Measurements from ENCODE around the gene RPRD1B.

The RPRD1B gene

DNA sequence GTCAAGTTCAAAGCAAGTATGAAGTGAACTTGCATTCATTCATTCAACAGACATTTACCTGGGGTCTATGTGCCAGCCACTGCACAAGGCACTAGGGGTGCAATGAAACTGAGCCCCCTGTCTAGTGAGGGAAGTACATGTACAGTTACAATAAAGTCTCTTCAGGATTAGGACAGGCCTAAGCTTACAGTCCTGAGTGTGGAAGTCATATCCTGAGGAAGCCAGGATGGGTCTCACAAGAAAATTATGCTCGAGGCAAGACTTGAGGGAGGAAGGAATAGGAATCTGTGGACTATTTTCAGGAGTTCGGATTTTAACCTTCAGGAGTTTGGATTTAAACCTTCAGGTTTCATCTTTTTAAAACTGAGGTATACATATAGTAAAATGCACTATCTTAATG, 19.7 kb upstream of the RPRD1B start:
- Histone ChIP-seq H3K4me3 (ENCODE audit: low read depth, low read length) (no peak overlapping the region), H2AFZ (no peak overlapping the region), H3K9ac (no peak overlapping the region), H3K27ac (no peak overlapping the region), H3K9me3 (ENCODE audit: control insufficient read depth, low read length) (no peaks in the 10 kb centered on the region), H3K36me3 (ENCODE audit: control insufficient read depth, insufficient read depth, low read length) (no peaks in the 10 kb centered on the region), H3K4me2 (ENCODE audit: low read length) (no peak overlapping the region), H3K4me1 (no peaks in the 10 kb centered on the region), H3K79me2 (peaks cover 5% of the 10 kb centered on the region), H3K27me3 (ENCODE audit: control insufficient read depth, insufficient read depth, low read length) (no peaks in the 10 kb centered on the region)
- TF ChIP-seq, protein P1, sequence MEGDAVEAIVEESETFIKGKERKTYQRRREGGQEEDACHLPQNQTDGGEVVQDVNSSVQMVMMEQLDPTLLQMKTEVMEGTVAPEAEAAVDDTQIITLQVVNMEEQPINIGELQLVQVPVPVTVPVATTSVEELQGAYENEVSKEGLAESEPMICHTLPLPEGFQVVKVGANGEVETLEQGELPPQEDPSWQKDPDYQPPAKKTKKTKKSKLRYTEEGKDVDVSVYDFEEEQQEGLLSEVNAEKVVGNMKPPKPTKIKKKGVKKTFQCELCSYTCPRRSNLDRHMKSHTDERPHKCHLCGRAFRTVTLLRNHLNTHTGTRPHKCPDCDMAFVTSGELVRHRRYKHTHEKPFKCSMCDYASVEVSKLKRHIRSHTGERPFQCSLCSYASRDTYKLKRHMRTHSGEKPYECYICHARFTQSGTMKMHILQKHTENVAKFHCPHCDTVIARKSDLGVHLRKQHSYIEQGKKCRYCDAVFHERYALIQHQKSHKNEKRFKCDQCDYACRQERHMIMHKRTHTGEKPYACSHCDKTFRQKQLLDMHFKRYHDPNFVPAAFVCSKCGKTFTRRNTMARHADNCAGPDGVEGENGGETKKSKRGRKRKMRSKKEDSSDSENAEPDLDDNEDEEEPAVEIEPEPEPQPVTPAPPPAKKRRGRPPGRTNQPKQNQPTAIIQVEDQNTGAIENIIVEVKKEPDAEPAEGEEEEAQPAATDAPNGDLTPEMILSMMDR (IDR thresholded peaks at IDR 0.05) = no peak

DNA sequence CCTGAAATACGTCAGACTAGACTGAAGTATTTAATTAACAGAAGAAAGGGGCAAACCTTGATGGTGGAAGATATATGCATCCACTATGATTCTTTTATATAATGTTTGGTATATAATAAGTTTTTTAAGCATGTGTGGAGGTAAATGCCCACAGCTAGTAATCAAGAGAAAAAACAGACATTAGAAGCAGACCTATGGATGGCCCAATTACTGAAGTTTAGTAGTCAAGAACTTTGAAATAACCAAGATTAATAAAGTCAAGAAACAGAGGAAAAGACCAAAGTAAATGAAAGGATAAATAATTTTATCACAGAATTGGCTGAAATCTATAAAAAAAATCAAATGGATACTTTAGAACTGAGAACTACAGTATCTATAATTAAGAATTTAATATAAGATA, 15.6 kb upstream of the RPRD1B start:
- H3K4me2 ChIP-seq (ENCODE audit: low read length) = no peak overlapping the region
- H2AFZ ChIP-seq = no peak overlapping the region
- no peak overlapping the region for H3K4me3 ChIP-seq (ENCODE audit: low read depth, low read length)
- no peak overlapping the region for H3K27ac ChIP-seq
- H3K79me2 ChIP-seq = peaks cover 5% of the 10 kb centered on the region
- no peaks in the 10 kb centered on the region for H3K27me3 ChIP-seq (ENCODE audit: control insufficient read depth, insufficient read depth, low read length)
- H3K36me3 ChIP-seq (ENCODE audit: control insufficient read depth, insufficient read depth, low read length) = no peaks in the 10 kb centered on the region
- H3K9me3 ChIP-seq (ENCODE audit: control insufficient read depth, low read length) = no peaks in the 10 kb centered on the region
- no peak overlapping the region for H3K9ac ChIP-seq
- TF ChIP-seq, protein P1 (IDR thresholded peaks at IDR 0.05) = no peak
- H3K4me1 ChIP-seq = no peaks in the 10 kb centered on the region

DNA sequence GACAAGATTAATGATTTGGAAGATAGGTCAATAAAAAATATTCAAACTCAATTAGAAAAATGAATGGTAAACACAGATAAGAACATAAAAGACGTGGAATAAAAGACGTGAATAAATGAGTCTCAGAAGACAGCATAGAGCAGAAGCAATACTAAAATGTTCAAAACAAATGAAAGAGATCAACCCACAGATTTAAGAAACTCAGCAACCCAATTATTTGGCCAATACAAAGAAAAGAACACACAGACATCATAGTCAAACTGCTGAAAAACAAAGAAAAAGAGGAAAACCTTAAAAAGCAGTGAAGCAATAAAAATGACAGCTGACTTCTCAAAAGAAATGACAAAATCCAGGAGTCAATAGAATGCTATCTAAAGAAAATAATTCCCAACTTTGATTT, 15.2 kb upstream of the RPRD1B start:
- no peaks in the 10 kb centered on the region for H3K27me3 ChIP-seq (ENCODE audit: control insufficient read depth, insufficient read depth, low read length)
- peaks cover 5% of the 10 kb centered on the region for H3K79me2 ChIP-seq
- H3K4me3 ChIP-seq (ENCODE audit: low read depth, low read length) = no peak overlapping the region
- no peaks in the 10 kb centered on the region for H3K9me3 ChIP-seq (ENCODE audit: control insufficient read depth, low read length)
- H3K9ac ChIP-seq = no peak overlapping the region
- H3K4me1 ChIP-seq = no peaks in the 10 kb centered on the region
- H3K36me3 ChIP-seq (ENCODE audit: control insufficient read depth, insufficient read depth, low read length) = no peaks in the 10 kb centered on the region
- H3K4me2 ChIP-seq (ENCODE audit: low read length) = no peak overlapping the region
- no peak overlapping the region for H2AFZ ChIP-seq
- H3K27ac ChIP-seq = no peak overlapping the region
- TF ChIP-seq, protein P1 (IDR thresholded peaks at IDR 0.05) = no peak

DNA sequence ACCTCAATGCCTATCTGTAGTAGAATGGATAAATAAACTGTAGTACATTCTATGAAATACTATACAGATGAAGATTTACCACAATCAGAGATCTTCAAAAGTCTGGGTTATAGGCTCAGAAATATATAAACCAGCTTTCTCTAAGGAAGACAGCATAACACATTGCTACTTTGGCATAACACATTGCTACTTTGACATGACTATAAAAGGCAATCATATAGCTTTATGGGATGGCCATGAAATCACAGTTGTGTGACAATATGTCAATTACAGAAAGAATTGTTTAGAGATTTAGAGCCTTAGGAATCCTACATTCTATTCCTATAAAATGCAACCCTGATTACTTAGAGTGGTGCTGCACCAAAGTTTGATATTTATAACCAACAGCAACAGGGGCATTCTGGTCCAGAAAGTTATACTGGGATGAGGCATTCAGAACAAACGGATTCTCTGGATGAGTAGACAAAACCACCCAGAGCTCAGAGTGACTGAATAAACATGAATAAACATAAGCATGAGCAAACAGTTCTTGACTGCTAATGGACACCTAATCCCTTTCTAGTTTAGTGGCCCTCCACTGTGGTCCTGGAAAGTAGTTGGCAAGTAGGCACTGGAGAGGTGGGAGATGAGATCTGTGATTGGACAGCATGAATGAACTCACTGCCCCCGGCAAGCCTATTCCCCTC, 12.3 kb upstream of the RPRD1B start:
- no peaks in the 10 kb centered on the region for H3K9me3 ChIP-seq (ENCODE audit: control insufficient read depth, low read length)
- H3K79me2 ChIP-seq = peaks cover 13% of the 10 kb centered on the region
- H3K4me3 ChIP-seq (ENCODE audit: low read depth, low read length) = no peak overlapping the region
- TF ChIP-seq, protein P1 (IDR thresholded peaks at IDR 0.05) = no peak
- H3K36me3 ChIP-seq (ENCODE audit: control insufficient read depth, insufficient read depth, low read length) = no peaks in the 10 kb centered on the region
- no peak overlapping the region for H3K9ac ChIP-seq
- H3K4me2 ChIP-seq (ENCODE audit: low read length) = no peak overlapping the region
- no peaks in the 10 kb centered on the region for H3K4me1 ChIP-seq
- no peak overlapping the region for H2AFZ ChIP-seq
- H3K27me3 ChIP-seq (ENCODE audit: control insufficient read depth, insufficient read depth, low read length) = no peaks in the 10 kb centered on the region
- no peak overlapping the region for H3K27ac ChIP-seq
